CD14-positive monocyte (primary cell): ENCODE measurements around the gene ZNF407. TPM values are rescaled to one million over a fixed set of nuclear protein-coding genes. Genes with fewer than 3 reads are reported as not detected.

Experiments
- DNase-seq, 3 donors: peaks; one replicate each; pipeline ENCODE4 v3.0.0-alpha.2; 2011 to 2022
- H2AFZ ChIP-seq: 2 replicates; pipeline ENCODE4 v1.6.0; 2012; ENCODE audit warnings: mild to moderate bottlenecking, low read depth, low read length, inconsistent platforms; ENCODE audit not compliant: insufficient read depth, poor library complexity, severe bottlenecking
- H3K27ac ChIP-seq, 2 donors: 1 replicate in 1 of 2; 2 replicates in 1 of 2; pipeline ENCODE4 v1.5.1; 2012 to 2013; ENCODE audit warnings: low read length in 2 of 2, control low read depth in 1 of 2, inconsistent platforms in 1 of 2, low read depth in 1 of 2, mild to moderate bottlenecking in 1 of 2
- H3K27me3 ChIP-seq, 2 donors: one replicate each; pipeline versions ENCODE4 v1.6.0 to v1.6.1; 2011 to 2013; ENCODE audit warnings: low read length in 2 of 2; ENCODE audit not compliant: control insufficient read depth in 2 of 2, insufficient read depth in 2 of 2
- H3K36me3 ChIP-seq, 2 donors: replicated peaks in 1 of 2; 1 replicate in 1 of 2; 2 replicates in 1 of 2; pipeline versions ENCODE4 v1.5.1 to v1.6.1; 2012 to 2013; ENCODE audit warnings: low read length in 2 of 2, control low read depth in 1 of 2, inconsistent platforms in 1 of 2, mild to moderate bottlenecking in 1 of 2; ENCODE audit not compliant: insufficient read depth in 2 of 2, control insufficient read depth in 1 of 2
- H3K4me1 ChIP-seq, 2 donors: 1 replicate in 1 of 2; 2 replicates in 1 of 2; pipeline versions ENCODE4 v1.5.1 to v1.6.1; 2012 to 2013; ENCODE audit warnings: low read length in 2 of 2, control low read depth in 1 of 2, inconsistent platforms in 1 of 2, mild to moderate bottlenecking in 1 of 2, moderate library complexity in 1 of 2; ENCODE audit not compliant: insufficient read depth in 2 of 2, control insufficient read depth in 1 of 2
- H3K4me2 ChIP-seq: replicated peaks from 2 replicates; pipeline ENCODE3; 2012; ENCODE audit warnings: low read length, moderate library complexity, mild to moderate bottlenecking; ENCODE audit not compliant: poor library complexity, severe bottlenecking; ENCODE audit errors: extremely low read depth
- H3K4me3 ChIP-seq, 3 experiments: fragments of 200-600 bp in 1 of 3; sonication (generic) in 1 of 3; replicated peaks in 1 of 3; 1 replicate in 2 of 3; 2 replicates in 1 of 3; pipeline ENCODE4 v1.5.1; 2011 to 2013; ENCODE audit warnings: low read length in 3 of 3, mild to moderate bottlenecking in 3 of 3, control low read depth in 2 of 3, low read depth in 2 of 3, inconsistent platforms in 1 of 3, moderate library complexity in 1 of 3
- H3K79me2 ChIP-seq: 2 replicates; pipeline ENCODE4 v1.6.0; 2012; ENCODE audit warnings: mild to moderate bottlenecking, control low read depth, inconsistent platforms, low read length, moderate library complexity; ENCODE audit not compliant: insufficient read depth
- H3K9ac ChIP-seq: 2 replicates; pipeline ENCODE4 v1.6.0; 2017; ENCODE audit warnings: low read length, mild to moderate bottlenecking; ENCODE audit not compliant: insufficient read depth, poor library complexity, severe bottlenecking
- H3K9me3 ChIP-seq, 2 donors: replicated peaks in 1 of 2; 1 replicate in 1 of 2; 2 replicates in 1 of 2; pipeline versions ENCODE4 v1.5.1 to v1.6.1; 2012 to 2013; ENCODE audit warnings: low read length in 2 of 2, control low read depth in 1 of 2; ENCODE audit not compliant: control insufficient read depth in 1 of 2, insufficient read depth in 1 of 2
- H4K20me1 ChIP-seq: 2 replicates; pipeline ENCODE4 v1.6.0; 2012; ENCODE audit warnings: mild to moderate bottlenecking, low read length, control low read depth, moderate library complexity; ENCODE audit not compliant: insufficient read depth
- H3K27ac Mint-ChIP-seq, 7 donors: one replicate each; pipeline ENCODE4 v1.8.0; 2020; ENCODE audit warnings: mild to moderate bottlenecking in 7 of 7, mixed read lengths in 7 of 7, moderate library complexity in 6 of 7, inconsistent platforms in 2 of 7
- H3K27me3 Mint-ChIP-seq, 3 donors: one replicate each; pipeline ENCODE4 v1.8.0; 2021 to 2022; ENCODE audit warnings: low read depth in 3 of 3, mild to moderate bottlenecking in 3 of 3, mixed read lengths in 3 of 3, moderate library complexity in 3 of 3, inconsistent platforms in 1 of 3
- H3K36me3 Mint-ChIP-seq, 2 donors: one replicate each; pipeline ENCODE4 v1.8.0; 2020; ENCODE audit warnings: mixed read lengths in 2 of 2, inconsistent platforms in 1 of 2, mild to moderate bottlenecking in 1 of 2
- H3K4me1 Mint-ChIP-seq: one replicate; pipeline ENCODE4 v1.8.0; 2020; ENCODE audit warnings: mild to moderate bottlenecking, mixed read lengths
- H3K4me3 Mint-ChIP-seq, 2 donors: one replicate each; pipeline ENCODE4 v1.8.0; 2020; ENCODE audit warnings: mild to moderate bottlenecking in 2 of 2, mixed read lengths in 2 of 2, moderate library complexity in 1 of 2
- H3K9me3 Mint-ChIP-seq, 7 donors: one replicate each; pipeline ENCODE4 v1.8.0; 2020 to 2022; ENCODE audit warnings: mixed read lengths in 7 of 7, mild to moderate bottlenecking in 6 of 7, moderate library complexity in 6 of 7, inconsistent platforms in 2 of 7
- CTCF ChIP-seq: fragments of 200-600 bp; IDR thresholded peaks from one replicate; pipeline ENCODE4 v1.8.0; 2022; ENCODE audit warnings: antibody characterized with exemption, mild to moderate bottlenecking
- WGBS: methylation state at CpG from one replicate; pipeline ENCODE4 v1.1.5; 2013; ENCODE audit warnings: missing lambda C conversion rate; ENCODE audit not compliant: insufficient coverage; 5-methylcytosine and 5-hydroxymethylcytosine counted together
- intact Hi-C, 2 donors: fragments of 100-400 bp; cut with micrococcal nuclease; formaldehyde crosslinking; loops; one replicate each; pipeline versions ENCODE4 v1.15.0 to v1.15.1; 2023
- polyA plus RNA-seq, 3 donors: library from polyadenylated mRNA; depleted of rRNA in 1 of 3; unstranded in 2 of 3; stranded (reverse) in 1 of 3; fragments of 300-500 nt in 2 of 3; fragments of >200 nt in 1 of 3; fragmentation: Illumina TruSeq in 2 of 3; gene quantifications; 1 replicate in 2 of 3; 2 replicates in 1 of 3; pipeline ENCODE4 v1.2.3, GENCODE V29; 2012 to 2021

The ZNF407 gene
- polyA plus RNA-seq, 3 donors = 1.3 to 3.6 (median 1.6) TPM

- Histone ChIP-seq H3K4me3 (no peak overlapping the region), H2AFZ (no peak overlapping the region), H3K4me2 (no peak overlapping the region), H3K36me3 (peaks cover 2 to 10% of the 10 kb centered on the region in 2 donors), H3K9ac (no peak overlapping the region), H3K4me1 (no peaks in the 10 kb centered on the region), H3K79me2 (no peaks in the 10 kb centered on the region), H4K20me1 (no peaks in the 10 kb centered on the region), H3K9me3 (peaks cover 6 to 22% of the 10 kb centered on the region in 2 donors), H3K27ac (no peak overlapping the region), H3K27me3 (no peaks in the 10 kb centered on the region)
- no CpG with 5 or more reads among the region's 2 CpGs for WGBS
- DNase-seq = no peak
- Mint-ChIP-seq H3K27me3 (peaks cover 0 to 3% (median 0%) of the 10 kb centered on the region in 3 donors), H3K27ac (peak overlapping the region in 1 of 7 donors; percentile 40), H3K36me3 (peaks cover 29 to 38% of the 10 kb centered on the region in 2 donors), H3K4me1 (no peaks in the 10 kb centered on the region), H3K9me3 (peaks cover 3 to 21% (median 16%) of the 10 kb centered on the region in 7 donors), H3K4me3 (no peak overlapping the region)
- TF ChIP-seq CTCF = no peak
- intact Hi-C loops = no loop called here
Observed at GRCh38 chr18:74679679-74680076, 82.0 kb downstream of the ZNF407 start.

- Histone ChIP-seq H3K27me3 (no peaks in the 10 kb centered on the region), H2AFZ (no peak overlapping the region), H3K4me1 (no peaks in the 10 kb centered on the region), H3K9me3 (peaks cover 0 to 8% of the 10 kb centered on the region in 2 donors), H3K4me3 (no peak overlapping the region), H3K36me3 (peaks cover 7 to 9% of the 10 kb centered on the region in 2 donors), H3K27ac (no peak overlapping the region), H4K20me1 (no peaks in the 10 kb centered on the region), H3K79me2 (no peaks in the 10 kb centered on the region), H3K9ac (no peak overlapping the region), H3K4me2 (no peak overlapping the region)
- Mint-ChIP-seq H3K27ac (no peak overlapping the region), H3K4me1 (no peaks in the 10 kb centered on the region), H3K9me3 (peaks cover 1 to 8% (median 5%) of the 10 kb centered on the region in 7 donors), H3K36me3 (peaks cover 35 to 38% of the 10 kb centered on the region in 2 donors), H3K4me3 (no peak overlapping the region), H3K27me3 (peaks cover 0 to 3% (median 0%) of the 10 kb centered on the region in 3 donors)
- intact Hi-C loops = no loop called here
- DNase-seq = no peak
- 100% methylated on average over 8 of the region's 11 CpGs for WGBS
- no peak for TF ChIP-seq CTCF
Observed at GRCh38 chr18:74682141-74682990, 84.7 kb downstream of the ZNF407 start.
